HEK293 (cell line): ENCODE results near the gene PTPRN2.
A peak's percentile ranks its signal among the peaks of the same experiment; 100 is the strongest.

Experiments
- CTCF ChIA-PET: fragments of 350-600 bp; formaldehyde crosslinking; extraction: SDS; loops from one replicate; lab custom pipeline; 2021; ENCODE audit warnings: antibody characterized with exemption; lab: Yijun Ruan, JAX
- POLR2A ChIA-PET: fragments of 300-600 bp; formaldehyde crosslinking; extraction: SDS; loops from one replicate; lab custom pipeline; 2020; ENCODE audit warnings: antibody characterized with exemption, inconsistent platforms; lab: Yijun Ruan, JAX
- H3K27ac ChIP-seq: fragments of 200-500 bp; sonication (Bioruptor generic); 2 replicates; pipeline ENCODE4 v1.5.1; 2014; ENCODE audit warnings: low read depth, low read length, control low read depth, inconsistent platforms; ENCODE audit errors: extremely low read depth
- H3K36me3 ChIP-seq, 2 experiments: fragments of 200-500 bp in 1 of 2; sonication (Bioruptor generic) in 1 of 2; 1 replicate in 1 of 2; 2 replicates in 1 of 2; pipeline ENCODE4 v1.5.1; 2014 to 2017; ENCODE audit warnings: inconsistent platforms in 2 of 2, low read length in 2 of 2; ENCODE audit not compliant: control insufficient read depth in 2 of 2, insufficient read depth in 1 of 2
- H3K4me1 ChIP-seq: fragments of 200-500 bp; sonication (Bioruptor generic); 2 replicates; pipeline ENCODE4 v1.5.1; 2014; ENCODE audit warnings: mild to moderate bottlenecking, low read length, inconsistent platforms; ENCODE audit not compliant: control insufficient read depth, insufficient read depth
- H3K4me3 ChIP-seq: 2 replicates; pipeline ENCODE4 v1.5.1; 2011; ENCODE audit warnings: low read depth, mild to moderate bottlenecking, control low read depth, low read length, moderate library complexity
- H3K9me3 ChIP-seq: fragments of 200-500 bp; sonication (Bioruptor generic); 2 replicates; pipeline ENCODE4 v1.5.1; 2014; ENCODE audit warnings: low read depth, low read length, inconsistent platforms; ENCODE audit not compliant: control insufficient read depth, insufficient read depth
- ELK4 ChIP-seq: IDR thresholded peaks from 2 replicates; pipeline ENCODE4 v1.6.1; 2011; ENCODE audit warnings: mild to moderate bottlenecking, low read depth, low read length, borderline replicate concordance
- KLF7 ChIP-seq: fragments of 450-650 bp; formaldehyde crosslinking; IDR thresholded peaks from 2 replicates; pipeline ENCODE4 v1.5.1; 2016; ENCODE audit warnings: missing biosample characterization, missing genetic modification characterization, borderline replicate concordance
- SCRT2 ChIP-seq: fragments of 450-650 bp; formaldehyde crosslinking; IDR thresholded peaks from 2 replicates; pipeline ENCODE4 v1.5.1; 2016; ENCODE audit warnings: missing biosample characterization, missing genetic modification characterization
- SETDB1 ChIP-seq: IDR thresholded peaks from one replicate; pipeline ENCODE4 v1.6.1; 2017; ENCODE audit warnings: mild to moderate bottlenecking, low read length, moderate library complexity, mixed read lengths; ENCODE audit not compliant: insufficient read length
- ZBTB1 ChIP-seq: fragments of 450-650 bp; formaldehyde crosslinking; IDR thresholded peaks from 2 replicates; pipeline ENCODE4 v1.5.1; 2016; ENCODE audit warnings: missing biosample characterization, missing genetic modification characterization
- ZBTB17 ChIP-seq: fragments of 450-650 bp; formaldehyde crosslinking; IDR thresholded peaks from 2 replicates; pipeline ENCODE4 v1.5.1; 2016; ENCODE audit warnings: missing biosample characterization, missing genetic modification characterization
- ZBTB8A ChIP-seq: fragments of 450-650 bp; formaldehyde crosslinking; IDR thresholded peaks from 2 replicates; pipeline ENCODE4 v1.5.1; 2016; ENCODE audit warnings: missing biosample characterization, missing genetic modification characterization
- ZFP37 ChIP-seq: fragments of 450-650 bp; formaldehyde crosslinking; IDR thresholded peaks from 2 replicates; pipeline ENCODE4 v1.5.1; 2016; ENCODE audit warnings: missing biosample characterization, missing genetic modification characterization
- ZNF112 ChIP-seq: fragments of 450-650 bp; formaldehyde crosslinking; IDR thresholded peaks from 2 replicates; pipeline ENCODE4 v1.5.0; 2017; ENCODE audit warnings: missing biosample characterization, missing genetic modification characterization
- ZNF146 ChIP-seq: fragments of 450-650 bp; formaldehyde crosslinking; IDR thresholded peaks from 2 replicates; pipeline ENCODE4 v1.5.1; 2016; ENCODE audit warnings: missing biosample characterization, missing genetic modification characterization
- ZNF157 ChIP-seq: fragments of 450-650 bp; formaldehyde crosslinking; IDR thresholded peaks from 2 replicates; pipeline ENCODE4 v1.5.1; 2016; ENCODE audit warnings: missing biosample characterization, missing genetic modification characterization
- ZNF221 ChIP-seq: fragments of 450-650 bp; formaldehyde crosslinking; IDR thresholded peaks from 2 replicates; pipeline ENCODE4 v1.5.1; 2017; ENCODE audit warnings: missing biosample characterization, missing genetic modification characterization, borderline replicate concordance
- ZNF266 ChIP-seq: fragments of 450-650 bp; formaldehyde crosslinking; IDR thresholded peaks from 2 replicates; pipeline ENCODE4 v1.5.1; 2016; ENCODE audit warnings: missing biosample characterization, missing genetic modification characterization, low read depth
- ZNF366 ChIP-seq: fragments of 450-650 bp; formaldehyde crosslinking; conservative IDR thresholded peaks from 2 replicates; pipeline ENCODE4 v1.5.1; 2016; ENCODE audit warnings: missing biosample characterization, missing genetic modification characterization
- ZNF426 ChIP-seq: fragments of 450-650 bp; formaldehyde crosslinking; IDR thresholded peaks from 2 replicates; pipeline ENCODE4 v1.5.1; 2017; ENCODE audit warnings: missing biosample characterization, missing genetic modification characterization, mild to moderate bottlenecking, inconsistent platforms, moderate library complexity
- ZNF48 ChIP-seq: fragments of 450-650 bp; formaldehyde crosslinking; IDR thresholded peaks from 2 replicates; pipeline ENCODE4 v1.5.1; 2016; ENCODE audit warnings: missing biosample characterization, missing genetic modification characterization
- ZNF530 ChIP-seq: fragments of 450-650 bp; formaldehyde crosslinking; IDR thresholded peaks from 2 replicates; pipeline ENCODE4 v1.5.1; 2016; ENCODE audit warnings: low read depth, missing biosample characterization, missing genetic modification characterization
- ZNF544 ChIP-seq: fragments of 450-650 bp; formaldehyde crosslinking; IDR thresholded peaks from 2 replicates; pipeline ENCODE4 v1.5.0; 2017; ENCODE audit warnings: missing biosample characterization, missing genetic modification characterization
- ZNF654 ChIP-seq: fragments of 450-650 bp; formaldehyde crosslinking; IDR thresholded peaks from 2 replicates; pipeline ENCODE4 v1.5.1; 2016; ENCODE audit warnings: low read depth, missing biosample characterization, missing genetic modification characterization
- ZNF701 ChIP-seq: fragments of 450-650 bp; formaldehyde crosslinking; IDR thresholded peaks from 2 replicates; pipeline ENCODE4 v1.5.1; 2016; ENCODE audit warnings: missing biosample characterization, missing genetic modification characterization
- ZNF747 ChIP-seq: fragments of 450-650 bp; formaldehyde crosslinking; IDR thresholded peaks from 2 replicates; pipeline ENCODE4 v1.5.1; 2016; ENCODE audit warnings: missing biosample characterization, missing genetic modification characterization
- ZNF785 ChIP-seq: fragments of 450-650 bp; formaldehyde crosslinking; IDR thresholded peaks from 2 replicates; pipeline ENCODE4 v1.5.1; 2016; ENCODE audit warnings: missing biosample characterization, missing genetic modification characterization
- ZNF791 ChIP-seq: fragments of 450-650 bp; formaldehyde crosslinking; IDR thresholded peaks from 2 replicates; pipeline ENCODE4 v1.5.1; 2016; ENCODE audit warnings: missing biosample characterization, missing genetic modification characterization
- ZNF837 ChIP-seq: fragments of 450-650 bp; formaldehyde crosslinking; IDR thresholded peaks from 2 replicates; pipeline ENCODE4 v1.5.1; 2016; ENCODE audit warnings: missing biosample characterization, missing genetic modification characterization
- ZXDB ChIP-seq: fragments of 450-650 bp; formaldehyde crosslinking; IDR thresholded peaks from 2 replicates; pipeline ENCODE4 v1.5.1; 2016; ENCODE audit warnings: missing biosample characterization, missing genetic modification characterization

The PTPRN2 gene

GRCh38 chr7:157764946-157765537 lies 822.6 kb downstream of the PTPRN2 start:
- CTCF ChIA-PET = no interaction called here

GRCh38 chr7:157764193-157764592 lies 823.4 kb downstream of the PTPRN2 start:
- TF ChIP-seq ZNF221 (tag by site-specific recombination) = no peak
- no peak for TF ChIP-seq ZNF530
- peak; percentile 62; the same call in 1 of the 2 replicates for TF ChIP-seq ZNF146 (tag by site-specific recombination)
- TF ChIP-seq SETDB1 = no peak
- TF ChIP-seq ZNF785 (tag by site-specific recombination) = no peak
- no peak for TF ChIP-seq ZNF747 (tag by site-specific recombination)
- TF ChIP-seq ZNF48 = no peak
- no peak for TF ChIP-seq ZXDB (tag by site-specific recombination)
- no peak overlapping the region for H3K4me3 ChIP-seq
- H3K27ac ChIP-seq = no peak overlapping the region
- ChIA-PET POLR2A (no interaction called here), CTCF (no interaction called here)
- H3K4me1 ChIP-seq = no peaks in the 10 kb centered on the region
- no peaks in the 10 kb centered on the region for H3K36me3 ChIP-seq
- H3K9me3 ChIP-seq = no peaks in the 10 kb centered on the region

More at GRCh38 chr7:157764946-157765537, 822.6 kb downstream of the PTPRN2 start:
- Histone ChIP-seq H3K4me1 (no peaks in the 10 kb centered on the region), H3K27ac (no peak overlapping the region), H3K9me3 (no peaks in the 10 kb centered on the region), H3K4me3 (no peak overlapping the region), H3K36me3 (no peaks in the 10 kb centered on the region)
- POLR2A ChIA-PET = no interaction called here
- TF ChIP-seq ZNF366 (tag by site-specific recombination) = peak; percentile 94
- TF ChIP-seq ZNF785 (tag by site-specific recombination) = peak; percentile 35; the same call in 1 of the 2 replicates
- no peak for TF ChIP-seq ZNF791 (tag by site-specific recombination)
- TF ChIP-seq ZBTB17 = peak; percentile 97
- TF ChIP-seq ZNF48 = no peak
- no peak for TF ChIP-seq ZNF701 (tag by site-specific recombination)
- no peak for TF ChIP-seq ZFP37 (tag by site-specific recombination)
- no peak for TF ChIP-seq ZNF544
- no peak for TF ChIP-seq ZBTB1 (tag by site-specific recombination)
- no peak for TF ChIP-seq KLF7 (tag by site-specific recombination)

GRCh38 chr7:157763279-157764000 lies 824.2 kb downstream of the PTPRN2 start:
- H3K4me3 ChIP-seq = no peak overlapping the region
- ChIA-PET CTCF (no interaction called here), POLR2A (no interaction called here)
- no peak overlapping the region for H3K27ac ChIP-seq
- no peaks in the 10 kb centered on the region for H3K4me1 ChIP-seq
- no peaks in the 10 kb centered on the region for H3K9me3 ChIP-seq
- TF ChIP-seq KLF7 (tag by site-specific recombination) (no peak), SCRT2 (tag by site-specific recombination) (no peak), ZNF157 (tag by site-specific recombination) (no peak), ZBTB8A (no peak), ZNF654 (tag by site-specific recombination) (no peak), ZNF266 (tag by site-specific recombination) (no peak), ZNF837 (no peak), ZNF426 (tag by site-specific recombination) (no peak), ELK4 (no peak), ZNF747 (tag by site-specific recombination) (no peak), ZNF48 (no peak), ZNF112 (tag by site-specific recombination) (no peak)
- H3K36me3 ChIP-seq = no peaks in the 10 kb centered on the region
